HepG2 (cell line): ENCODE measurements around the gene SMG5. TPM values are rescaled to one million over a fixed set of nuclear protein-coding genes. Genes with fewer than 3 reads are reported as not detected.

ENCODE experiments used
- BORCS8-MEF2B ChIP-seq: sonication (generic); formaldehyde crosslinking; IDR thresholded peaks from 2 replicates; pipeline ENCODE4 v1.8.0; 2022; ENCODE audit warnings: mild to moderate bottlenecking, missing genetic modification reagents
- DR1 ChIP-seq: sonication (generic); formaldehyde crosslinking; IDR thresholded peaks from 2 replicates; pipeline ENCODE4 v1.8.0; 2021; ENCODE audit warnings: mild to moderate bottlenecking, missing genetic modification reagents, inconsistent platforms
- ELF1 ChIP-seq: sonication (generic); formaldehyde crosslinking; IDR thresholded peaks from 2 replicates; pipeline ENCODE4 v1.4.0; 2020; ENCODE audit warnings: missing genetic modification reagents
- HES4 ChIP-seq: sonication (generic); formaldehyde crosslinking; IDR thresholded peaks from 2 replicates; pipeline ENCODE4 v1.9.0; 2021; ENCODE audit warnings: mild to moderate bottlenecking, missing genetic modification reagents, borderline replicate concordance
- MTF2 ChIP-seq: sonication (generic); formaldehyde crosslinking; IDR thresholded peaks from 2 replicates; pipeline ENCODE4 v1.5.0; 2020; ENCODE audit warnings: missing genetic modification reagents, borderline replicate concordance
- POLR2G ChIP-seq: fragments of 200-400 bp; formaldehyde crosslinking; IDR thresholded peaks from 2 replicates; pipeline ENCODE4 v1.6.1; 2018; ENCODE audit warnings: mild to moderate bottlenecking, low read depth, low read length, moderate library complexity
- RAD21 ChIP-seq: fragments of 450-650 bp; formaldehyde crosslinking; IDR thresholded peaks from 2 replicates; pipeline ENCODE4 v1.5.0; 2020; ENCODE audit warnings: mild to moderate bottlenecking
- RCOR2 ChIP-seq: IDR thresholded peaks from 2 replicates; pipeline ENCODE4 v1.6.1; 2016; ENCODE audit warnings: missing biosample characterization, missing genetic modification reagents
- RNF2 ChIP-seq: fragments of 450-650 bp; conservative IDR thresholded peaks from 2 replicates; pipeline ENCODE4 v1.6.1; 2016; ENCODE audit warnings: low read depth
- SETDB1 ChIP-seq: sonication (generic); formaldehyde crosslinking; IDR thresholded peaks from 2 replicates; pipeline ENCODE4 v1.5.1; 2020; ENCODE audit warnings: missing genetic modification reagents, mild to moderate bottlenecking, borderline replicate concordance
- SNAPC2 ChIP-seq: sonication (generic); formaldehyde crosslinking; IDR thresholded peaks from 2 replicates; pipeline ENCODE4 v1.8.1; 2022; ENCODE audit warnings: mild to moderate bottlenecking, missing genetic modification reagents
- SPEN ChIP-seq: sonication (generic); formaldehyde crosslinking; IDR thresholded peaks from 2 replicates; pipeline ENCODE4 v1.5.1; 2020; ENCODE audit warnings: low read depth, mild to moderate bottlenecking, missing genetic modification reagents
- YEATS4 ChIP-seq: sonication (generic); formaldehyde crosslinking; IDR thresholded peaks from 2 replicates; pipeline ENCODE4 v1.4.0; 2020; ENCODE audit warnings: missing genetic modification reagents, borderline replicate concordance
- ZFP82 ChIP-seq: sonication (generic); formaldehyde crosslinking; IDR thresholded peaks from 2 replicates; pipeline ENCODE4 v1.5.1; 2020; ENCODE audit warnings: mild to moderate bottlenecking, missing genetic modification reagents, borderline replicate concordance
- ZMYM3 ChIP-seq: sonication (generic); formaldehyde crosslinking; IDR thresholded peaks from 2 replicates; pipeline ENCODE4 v1.5.1; 2020; ENCODE audit warnings: mild to moderate bottlenecking, missing genetic modification reagents
- ZNF17 ChIP-seq: sonication (generic); formaldehyde crosslinking; IDR thresholded peaks from 2 replicates; pipeline ENCODE4 v1.5.0; 2020; ENCODE audit warnings: mild to moderate bottlenecking, missing genetic modification reagents
- ZNF652 ChIP-seq: IDR thresholded peaks from 2 replicates; pipeline ENCODE4 v1.6.1; 2016; ENCODE audit warnings: low read depth, borderline replicate concordance
- ZNF670 ChIP-seq: sonication (generic); formaldehyde crosslinking; IDR thresholded peaks from 2 replicates; pipeline ENCODE4 v1.8.0; 2022; ENCODE audit warnings: mild to moderate bottlenecking, missing genetic modification reagents, borderline replicate concordance
- ZNF776 ChIP-seq: sonication (generic); formaldehyde crosslinking; IDR thresholded peaks from 2 replicates; pipeline ENCODE4 v1.4.0; 2020; ENCODE audit warnings: mild to moderate bottlenecking, missing genetic modification reagents
- ZNF841 ChIP-seq: sonication (generic); formaldehyde crosslinking; IDR thresholded peaks from 2 replicates; pipeline ENCODE4 v1.8.1; 2023; ENCODE audit warnings: missing genetic modification reagents, borderline replicate concordance
- polyA plus RNA-seq, 8 experiments: library from polyadenylated mRNA; depleted of rRNA in 3 of 8; stranded (reverse) in 7 of 8; unstranded in 1 of 8; fragments of >200 nt; fragmentation: Illumina TruSeq in 4 of 8; extraction: Trizol in 4 of 8; gene quantifications; 2 replicates each; pipeline versions ENCODE4 v1.2.1 to v1.2.3, GENCODE V29; 2011 to 2016; ENCODE audit warnings: low read depth in 4 of 8, missing spikeins in 1 of 8, mixed read lengths in 1 of 8; ENCODE audit not compliant: insufficient read depth in 1 of 8
- total RNA-seq, 5 experiments: library from RNA; depleted of rRNA; stranded (reverse); fragments of >200 nt; fragmentation: Illumina TruSeq; extraction: Trizol; gene quantifications; 2 replicates each; pipeline ENCODE4 v1.2.3, GENCODE V29; 2016; ENCODE audit warnings: low read depth in 1 of 5
- TF ChIP-seq, protein P1 (sequence below): sonication (generic); formaldehyde crosslinking; IDR thresholded peaks from 2 replicates; pipeline ENCODE4 v1.4.0; 2020; ENCODE audit warnings: mild to moderate bottlenecking, missing genetic modification reagents, borderline replicate concordance
- TF ChIP-seq, protein P2 (sequence below): sonication (generic); formaldehyde crosslinking; IDR thresholded peaks from 2 replicates; pipeline ENCODE4 v1.5.0; 2020; ENCODE audit warnings: missing genetic modification reagents, mild to moderate bottlenecking, borderline replicate concordance
- TF ChIP-seq, protein P3 (sequence below): IDR thresholded peaks from 2 replicates; pipeline ENCODE4 v1.6.1; 2016; ENCODE audit warnings: low read depth, borderline replicate concordance
- TF ChIP-seq, protein P4 (sequence below): sonication (generic); formaldehyde crosslinking; IDR thresholded peaks from 2 replicates; pipeline ENCODE4 v1.8.1; 2022; ENCODE audit warnings: low read depth, mild to moderate bottlenecking, missing genetic modification reagents

The SMG5 gene
- total and polyA plus RNA-seq, 2 of the 13 experiments (the other 11 are each of a cell fraction or from before 2014, with no cell fraction given), result 50.5 to 84.0 TPM

DNA sequence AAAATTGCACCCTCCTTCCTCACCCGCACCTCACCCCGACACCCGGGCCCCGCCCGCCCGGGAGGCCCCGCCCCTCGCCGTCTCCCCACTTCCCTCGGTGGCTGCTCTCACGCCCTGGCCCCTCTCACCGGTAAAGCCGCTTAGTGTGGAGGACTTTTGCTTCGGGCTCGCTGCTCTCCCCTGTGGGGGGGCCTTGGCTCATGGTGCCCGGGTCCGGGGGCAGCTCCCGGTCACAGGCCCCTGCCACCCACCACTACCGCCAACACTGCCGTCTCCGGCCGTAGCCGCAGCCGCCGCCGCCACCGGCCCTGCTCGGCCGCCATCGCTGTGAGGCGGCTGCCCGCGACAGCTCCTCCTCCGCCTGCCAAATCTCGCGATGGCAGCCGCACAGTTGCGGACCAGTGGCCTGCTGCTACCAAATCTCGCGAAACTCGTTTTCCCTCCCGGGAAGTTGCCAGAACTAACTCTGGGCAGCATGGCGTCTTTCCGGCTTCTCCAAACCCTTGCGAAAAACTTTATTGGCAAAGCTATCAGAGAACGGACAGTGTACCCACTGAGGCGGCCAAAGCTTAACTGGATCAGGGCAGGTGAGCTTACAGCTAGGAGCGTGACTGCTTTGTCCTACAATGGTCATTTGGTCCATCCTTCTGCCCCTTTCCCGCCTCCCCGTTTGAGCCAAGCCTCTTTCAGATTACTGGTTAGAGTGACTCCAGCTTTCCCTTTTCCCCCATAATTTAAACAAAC, at the start of gene SMG5 (continued):
- TF ChIP-seq, protein P1, sequence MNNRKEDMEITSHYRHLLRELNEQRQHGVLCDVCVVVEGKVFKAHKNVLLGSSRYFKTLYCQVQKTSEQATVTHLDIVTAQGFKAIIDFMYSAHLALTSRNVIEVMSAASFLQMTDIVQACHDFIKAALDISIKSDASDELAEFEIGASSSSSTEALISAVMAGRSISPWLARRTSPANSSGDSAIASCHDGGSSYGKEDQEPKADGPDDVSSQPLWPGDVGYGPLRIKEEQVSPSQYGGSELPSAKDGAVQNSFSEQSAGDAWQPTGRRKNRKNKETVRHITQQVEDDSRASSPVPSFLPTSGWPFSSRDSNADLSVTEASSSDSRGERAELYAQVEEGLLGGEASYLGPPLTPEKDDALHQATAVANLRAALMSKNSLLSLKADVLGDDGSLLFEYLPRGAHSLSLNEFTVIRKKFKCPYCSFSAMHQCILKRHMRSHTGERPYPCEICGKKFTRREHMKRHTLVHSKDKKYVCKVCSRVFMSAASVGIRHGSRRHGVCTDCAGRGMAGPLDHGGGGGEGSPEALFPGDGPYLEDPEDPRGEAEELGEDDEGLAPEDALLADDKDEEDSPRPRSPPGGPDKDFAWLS (CRISPR knock-in tag), result no peak
- TF ChIP-seq ZNF670 (CRISPR knock-in tag) (0 out of 2 replicates have a peak, but pooled peaks have one; percentile 31), RCOR2 (0 out of 2 replicates have a peak, but pooled peaks have one; percentile 20), HES4 (CRISPR knock-in tag) (peak; percentile 59; the same call in 1 of the 2 replicates), YEATS4 (CRISPR knock-in tag) (peak; percentile 84; the same call in 1 of the 2 replicates), SPEN (CRISPR knock-in tag) (peak; percentile 82), ZNF652 (CRISPR knock-in tag) (peak; percentile 40; the same call in 1 of the 2 replicates), BORCS8-MEF2B (CRISPR knock-in tag) (peak; percentile 54; the same call in 1 of the 2 replicates), ZFP82 (CRISPR knock-in tag) (no peak), DR1 (CRISPR knock-in tag) (peak; percentile 61), ELF1 (CRISPR knock-in tag) (peak; percentile 95), ZNF17 (0 out of 2 replicates have a peak, but pooled peaks have one; percentile 27), RNF2 (no peak), ZNF841 (no peak), RAD21 (CRISPR knock-in tag) (0 out of 2 replicates have a peak, but pooled peaks have one; percentile 10), SNAPC2 (CRISPR knock-in tag) (no peak), ZMYM3 (0 out of 2 replicates have a peak, but pooled peaks have one; percentile 26), MTF2 (CRISPR knock-in tag) (no peak; the same call in 1 of the 2 replicates), ZNF776 (CRISPR knock-in tag) (no peak; the same call in 1 of the 2 replicates), POLR2G (peak; percentile 98), SETDB1 (CRISPR knock-in tag) (no peak)
- TF ChIP-seq, protein P2, sequence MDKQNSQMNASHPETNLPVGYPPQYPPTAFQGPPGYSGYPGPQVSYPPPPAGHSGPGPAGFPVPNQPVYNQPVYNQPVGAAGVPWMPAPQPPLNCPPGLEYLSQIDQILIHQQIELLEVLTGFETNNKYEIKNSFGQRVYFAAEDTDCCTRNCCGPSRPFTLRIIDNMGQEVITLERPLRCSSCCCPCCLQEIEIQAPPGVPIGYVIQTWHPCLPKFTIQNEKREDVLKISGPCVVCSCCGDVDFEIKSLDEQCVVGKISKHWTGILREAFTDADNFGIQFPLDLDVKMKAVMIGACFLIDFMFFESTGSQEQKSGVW (CRISPR knock-in tag), result no peak
- TF ChIP-seq, protein P3, sequence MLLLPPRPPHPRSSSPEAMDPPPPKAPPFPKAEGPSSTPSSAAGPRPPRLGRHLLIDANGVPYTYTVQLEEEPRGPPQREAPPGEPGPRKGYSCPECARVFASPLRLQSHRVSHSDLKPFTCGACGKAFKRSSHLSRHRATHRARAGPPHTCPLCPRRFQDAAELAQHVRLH (CRISPR knock-in tag), result no peak; the same call in 1 of the 2 replicates
- TF ChIP-seq, protein P4, sequence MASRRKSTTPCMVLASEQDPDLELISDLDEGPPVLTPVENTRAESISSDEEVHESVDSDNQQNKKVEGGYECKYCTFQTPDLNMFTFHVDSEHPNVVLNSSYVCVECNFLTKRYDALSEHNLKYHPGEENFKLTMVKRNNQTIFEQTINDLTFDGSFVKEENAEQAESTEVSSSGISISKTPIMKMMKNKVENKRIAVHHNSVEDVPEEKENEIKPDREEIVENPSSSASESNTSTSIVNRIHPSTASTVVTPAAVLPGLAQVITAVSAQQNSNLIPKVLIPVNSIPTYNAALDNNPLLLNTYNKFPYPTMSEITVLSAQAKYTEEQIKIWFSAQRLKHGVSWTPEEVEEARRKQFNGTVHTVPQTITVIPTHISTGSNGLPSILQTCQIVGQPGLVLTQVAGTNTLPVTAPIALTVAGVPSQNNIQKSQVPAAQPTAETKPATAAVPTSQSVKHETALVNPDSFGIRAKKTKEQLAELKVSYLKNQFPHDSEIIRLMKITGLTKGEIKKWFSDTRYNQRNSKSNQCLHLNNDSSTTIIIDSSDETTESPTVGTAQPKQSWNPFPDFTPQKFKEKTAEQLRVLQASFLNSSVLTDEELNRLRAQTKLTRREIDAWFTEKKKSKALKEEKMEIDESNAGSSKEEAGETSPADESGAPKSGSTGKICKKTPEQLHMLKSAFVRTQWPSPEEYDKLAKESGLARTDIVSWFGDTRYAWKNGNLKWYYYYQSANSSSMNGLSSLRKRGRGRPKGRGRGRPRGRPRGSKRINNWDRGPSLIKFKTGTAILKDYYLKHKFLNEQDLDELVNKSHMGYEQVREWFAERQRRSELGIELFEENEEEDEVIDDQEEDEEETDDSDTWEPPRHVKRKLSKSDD (CRISPR knock-in tag), result peak; percentile 96
